LHCN-M2 (cell line): Measurements from ENCODE around the gene LYSMD2. TPM values are rescaled to one million over a fixed set of nuclear protein-coding genes. Genes with fewer than 3 reads are reported as not detected.

Source experiments
- total RNA-seq: library from RNA; depleted of rRNA; stranded (reverse); fragments of >200 nt; gene quantifications from 2 replicates; pipeline ENCODE4 v1.2.3, GENCODE V29; 2014; rRNA removed

LYSMD2 gene
- total RNA-seq, 1 experiment from 2014 or later, result 4.7 TPM

Other genes starting within 250 kb of the LYSMD2 start
- 20.9 and 21.9 TPM in 2 replicates for gene DMXL2, start 114.9 kb downstream of the LYSMD2 start, total RNA-seq
- gene SCG3, start 56.2 kb downstream of the LYSMD2 start, total RNA-seq, result not detected in 2 replicates
- 5.0 and 5.8 TPM in 2 replicates for gene TMOD2, start 13.9 kb upstream of the LYSMD2 start, total RNA-seq
- 30.8 and 32.3 TPM in 2 replicates for gene TMOD3, start 92.0 kb upstream of the LYSMD2 start, total RNA-seq
- 46.0 and 48.9 TPM in 2 replicates for gene LEO1, start 234.1 kb upstream of the LYSMD2 start, total RNA-seq